Tibial nerve (tissue), 4 donors: ENCODE data around the gene ZFAND4. TPM values are rescaled to one million over a fixed set of nuclear protein-coding genes. Genes with fewer than 3 reads are reported as not detected.
"Not testable (repeated sequence)": the region's sequence is repeated elsewhere in the genome, so short reads cannot be mapped to it uniquely, and the experiment has no call there.

Source experiments
- DNase-seq, 2 donors: peaks; one replicate each; pipeline ENCODE4 v3.0.0-alpha.2; 2019; ENCODE audit warnings: low spot score in 2 of 2
- H3K27ac ChIP-seq, 4 donors: fragments of 200-600 bp; sonication (generic) in 3 of 4; one replicate each; pipeline ENCODE4 v1.5.1; 2017 to 2019; ENCODE audit warnings: mild to moderate bottlenecking in 1 of 4
- H3K27me3 ChIP-seq, 2 donors: fragments of 200-600 bp; sonication (generic) in 1 of 2; one replicate each; pipeline versions ENCODE4 v1.5.1 to v1.6.0; 2017 to 2019
- H3K36me3 ChIP-seq, 3 donors: fragments of 200-600 bp; sonication (generic); one replicate each; pipeline ENCODE4 v1.5.1; 2018 to 2019
- H3K4me1 ChIP-seq, 4 donors: fragments of 200-600 bp; sonication (generic) in 3 of 4; one replicate each; pipeline ENCODE4 v1.5.1; 2017 to 2019
- H3K4me3 ChIP-seq, 4 donors: fragments of 200-600 bp; sonication (generic) in 3 of 4; one replicate each; pipeline ENCODE4 v1.5.1; 2017 to 2019; ENCODE audit warnings: mild to moderate bottlenecking in 1 of 4, moderate library complexity in 1 of 4
- H3K9me3 ChIP-seq, 4 donors: fragments of 200-600 bp; sonication (generic) in 3 of 4; one replicate each; pipeline ENCODE4 v1.5.1; 2017 to 2019
- CTCF ChIP-seq, 5 experiments: fragments of 200-600 bp in 3 of 5; fragments of 450-650 bp in 2 of 5; sonication (generic) in 3 of 5; IDR thresholded peaks; one replicate each; pipeline ENCODE4 v1.5.1; 2016 to 2019; ENCODE audit warnings: antibody characterized with exemption in 5 of 5, mild to moderate bottlenecking in 3 of 5, moderate library complexity in 2 of 5
- EP300 ChIP-seq, 2 donors: sonication (generic); formaldehyde crosslinking; IDR thresholded peaks; one replicate each; pipeline ENCODE4 v1.6.1; 2017; ENCODE audit warnings: antibody characterized with exemption in 2 of 2, mild to moderate bottlenecking in 1 of 2
- POLR2A ChIP-seq, 2 donors: fragments of 450-650 bp; IDR thresholded peaks; one replicate each; pipeline ENCODE4 v1.6.1; 2017; ENCODE audit warnings: antibody characterized with exemption in 2 of 2, mild to moderate bottlenecking in 2 of 2, moderate library complexity in 2 of 2
- WGBS, 2 donors: methylation state at CpG; one replicate each; pipeline ENCODE4 v1.1.5; 2018; 5-methylcytosine and 5-hydroxymethylcytosine counted together
- total RNA-seq, 4 donors: library from RNA; depleted of rRNA; stranded (reverse); fragments of >200 nt; gene quantifications; one replicate each; pipeline ENCODE4 v1.1.0, GENCODE V29; 2016

The ZFAND4 gene
- total RNA-seq, 4 donors from 2014 or later, result 23.8 to 40.0 (median 32.1) TPM

GRCh38 chr10:45602836-45603235 lies 69.7 kb downstream of the ZFAND4 start:
- WGBS, 2 donors, result 89 to 93% methylated on average over 4 of the region's 4 CpGs
- no peaks in the 10 kb centered on the region for H3K9me3 ChIP-seq
- H3K27me3 ChIP-seq, result peaks cover 0 to 19% of the 10 kb centered on the region in 2 donors
- no peak overlapping the region for H3K27ac ChIP-seq
- H3K36me3 ChIP-seq, result peaks cover 0 to 6% (median 0%) of the 10 kb centered on the region in 3 donors
- TF ChIP-seq CTCF (IDR thresholded peaks at IDR 0.05) (no peak), POLR2A (IDR thresholded peaks at IDR 0.05) (no peak), EP300 (IDR thresholded peaks at IDR 0.05) (no peak)
- no peak overlapping the region for H3K4me3 ChIP-seq
- peaks cover 0 to 6% (median 0%) of the 10 kb centered on the region in 4 donors for H3K4me1 ChIP-seq
- no peak for DNase-seq

GRCh38 chr10:45602082-45602730 lies 70.4 kb downstream of the ZFAND4 start:
- peaks cover 0 to 6% (median 0%) of the 10 kb centered on the region in 3 donors for H3K36me3 ChIP-seq
- no peak overlapping the region for H3K27ac ChIP-seq
- H3K27me3 ChIP-seq, result peaks cover 0 to 19% of the 10 kb centered on the region in 2 donors
- TF ChIP-seq EP300 (IDR thresholded peaks at IDR 0.05) (no peak), CTCF (IDR thresholded peaks at IDR 0.05) (no peak), POLR2A (IDR thresholded peaks at IDR 0.05) (no peak)
- no peak overlapping the region for H3K4me3 ChIP-seq
- peaks cover 0 to 6% (median 0%) of the 10 kb centered on the region in 4 donors for H3K4me1 ChIP-seq
- WGBS, 2 donors, result 90 to 93% methylated on average over 3 of the region's 3 CpGs
- H3K9me3 ChIP-seq, result no peaks in the 10 kb centered on the region
- no peak for DNase-seq

- DNase-seq, H3K36me3 ChIP-seq, H3K4me1 ChIP-seq, H3K9me3 ChIP-seq, H3K4me3 ChIP-seq, H3K27ac ChIP-seq: not testable (repeated sequence)
- peaks cover 0 to 19% of the 10 kb centered on the region in 2 donors for H3K27me3 ChIP-seq
- 79 to 82% methylated on average over 15 to 16 of the region's 16 CpGs for WGBS, 2 donors
Observed at GRCh38 chr10:45601254-45601930, 71.2 kb downstream of the ZFAND4 start.

GRCh38 chr10:45600337-45601253 lies 72.0 kb downstream of the ZFAND4 start:
- H3K27ac ChIP-seq, H3K9me3 ChIP-seq, H3K36me3 ChIP-seq, DNase-seq, H3K4me1 ChIP-seq: not testable (repeated sequence)
- Histone ChIP-seq H3K27me3 (peaks cover 0 to 19% of the 10 kb centered on the region in 2 donors), H3K4me3 (peak overlapping the region in 1 of 4 donors; percentile 22)
- 36 to 39% methylated on average over 27 to 30 of the region's 47 CpGs for WGBS, 2 donors

- TF ChIP-seq POLR2A (IDR thresholded peaks at IDR 0.05) (no peak), EP300 (IDR thresholded peaks at IDR 0.05) (no peak), CTCF (IDR thresholded peaks at IDR 0.05) (no peak)
- Histone ChIP-seq H3K9me3 (no peaks in the 10 kb centered on the region), H3K4me3 (no peak overlapping the region), H3K36me3 (no peaks in the 10 kb centered on the region), H3K27me3 (peaks cover 0 to 19% of the 10 kb centered on the region in 2 donors), H3K4me1 (peaks cover 0 to 12% (median 0%) of the 10 kb centered on the region in 4 donors), H3K27ac (no peak overlapping the region)
- 92% methylated on average over 6 of the region's 6 CpGs for WGBS, 2 donors
- DNase-seq, result no peak
Observed at GRCh38 chr10:45599646-45600045, 72.9 kb downstream of the ZFAND4 start.
